GM19238 (cell line): ENCODE measurements around the gene PRXL2B.
"Not testable (repeated sequence)": the region's sequence is repeated elsewhere in the genome, so short reads cannot be mapped to it uniquely, and the experiment has no call there.

ENCODE experiments used
- DNase-seq: peaks from one replicate; pipeline ENCODE4 v3.0.0; 2011; ENCODE audit warnings: low spot score; ENCODE audit not compliant: insufficient read length

PRXL2B gene

DNA sequence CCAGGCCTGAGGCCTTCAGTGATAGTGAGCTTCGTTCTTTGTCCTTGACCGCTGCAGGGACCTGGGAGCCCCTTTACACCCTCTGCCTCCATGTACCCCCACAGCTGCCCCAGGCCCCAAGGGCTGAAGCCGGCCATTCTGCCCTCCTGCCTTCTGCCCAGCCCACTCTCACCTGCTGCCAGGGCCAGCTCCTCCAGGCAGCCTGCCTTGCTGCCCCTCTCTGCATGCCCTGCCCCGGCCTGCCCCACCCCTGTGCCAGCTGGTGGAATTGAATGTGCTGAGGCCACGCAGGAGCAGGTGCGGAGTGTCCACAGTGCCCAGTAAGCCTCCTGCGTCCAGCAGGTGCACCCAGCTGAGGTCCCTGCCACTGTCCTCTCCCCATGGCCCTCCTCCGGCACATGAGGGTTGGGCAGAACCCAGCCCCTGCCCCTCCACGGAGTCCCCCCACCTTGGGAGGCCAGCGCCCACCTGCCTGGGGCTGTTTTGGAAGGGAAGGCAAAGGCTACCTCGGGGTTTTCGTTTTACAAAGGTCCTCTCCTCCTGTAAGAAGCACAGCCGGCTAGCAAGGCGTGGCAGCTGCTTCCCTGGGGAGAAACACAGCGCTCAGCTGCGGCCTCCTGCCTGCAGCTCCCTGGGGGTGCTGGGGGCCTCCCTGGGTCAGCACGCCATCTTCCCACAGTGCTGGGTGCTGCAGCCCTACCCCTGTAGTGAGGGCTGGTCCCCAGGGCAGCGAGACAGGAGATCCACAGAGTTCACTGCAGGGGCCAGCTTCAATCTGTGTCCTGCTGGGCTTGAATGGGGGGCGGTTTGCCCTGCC, 25.3 kb downstream of the PRXL2B start:
- no peak for DNase-seq

GRCh38 chr1:2612591-2613365, 26.2 kb downstream of the PRXL2B start:
- DNase-seq = no peak

GRCh38 chr1:2614145-2614544, 27.6 kb downstream of the PRXL2B start:
- DNase-seq = no peak

- no peak for DNase-seq
Measured at GRCh38 chr1:2617971-2618470, 31.4 kb downstream of the PRXL2B start.

DNA sequence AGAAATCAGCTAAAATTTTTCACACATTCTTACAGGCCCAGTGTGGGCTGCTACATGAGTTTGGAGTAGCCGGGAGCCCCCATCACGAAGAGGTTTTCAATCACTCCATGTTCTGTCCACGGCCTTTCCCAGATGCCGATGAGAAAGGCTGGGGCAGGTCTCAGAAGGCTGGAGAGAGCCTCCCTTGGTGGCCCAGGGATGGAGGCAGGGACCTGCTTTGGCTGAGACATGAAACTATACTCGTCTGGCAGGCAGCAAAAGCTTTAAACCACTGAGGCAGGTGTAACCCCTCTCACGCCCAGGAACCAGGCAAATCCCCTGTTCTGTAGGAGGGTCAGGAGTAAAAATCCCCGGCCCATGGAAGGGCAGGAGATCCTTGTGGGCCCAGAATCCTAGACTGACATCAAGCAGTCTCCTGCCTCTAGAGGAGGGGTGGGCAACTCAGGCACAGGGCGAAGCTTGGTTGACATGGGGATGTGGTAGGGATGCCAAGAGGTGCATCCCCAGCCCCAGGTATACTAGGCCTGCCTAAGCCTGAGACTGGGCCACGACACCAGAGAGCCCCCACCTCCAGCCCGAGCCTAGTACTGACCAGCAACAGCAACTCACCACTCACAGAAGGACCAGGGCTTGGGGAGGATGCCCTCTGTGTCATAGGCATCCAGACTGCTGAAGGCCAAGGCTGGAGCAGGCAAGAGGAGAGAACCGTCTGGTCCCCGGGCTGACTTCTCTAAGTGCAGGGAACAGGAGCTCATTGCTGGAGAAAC, 37.2 kb downstream of the PRXL2B start:
- no peak for DNase-seq

DNA sequence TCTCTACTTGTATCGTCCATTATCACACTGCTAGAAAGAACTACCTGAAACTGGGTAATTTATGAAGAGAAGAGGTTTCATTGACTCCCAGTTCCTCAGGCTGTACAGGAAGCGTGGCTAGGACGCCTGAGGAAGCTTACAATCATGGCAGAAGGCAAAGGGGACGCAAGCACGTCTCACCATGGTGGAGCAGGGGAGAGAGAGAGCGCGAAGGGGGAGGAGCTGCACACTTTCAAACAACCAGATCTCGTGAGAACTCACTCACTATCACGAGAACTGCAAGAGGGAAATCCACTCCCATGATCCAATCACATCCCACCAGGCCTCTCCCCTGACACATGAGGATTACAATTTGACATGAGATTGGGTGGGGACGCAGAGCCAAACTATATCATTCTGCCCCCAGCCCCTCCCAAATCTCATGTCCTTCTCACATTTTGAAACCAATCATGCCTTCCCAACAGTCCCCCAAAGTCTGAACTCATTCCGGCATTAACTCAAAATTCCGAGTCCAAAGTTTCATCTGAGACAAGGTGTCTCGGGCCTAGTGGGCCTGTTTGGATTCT, 38.2 kb downstream of the PRXL2B start:
- DNase-seq = no peak

GRCh38 chr1:2625311-2625710, 38.7 kb downstream of the PRXL2B start:
- no peak for DNase-seq

GRCh38 chr1:2625748-2626147, 39.2 kb downstream of the PRXL2B start:
- DNase-seq = not testable (repeated sequence)

DNA sequence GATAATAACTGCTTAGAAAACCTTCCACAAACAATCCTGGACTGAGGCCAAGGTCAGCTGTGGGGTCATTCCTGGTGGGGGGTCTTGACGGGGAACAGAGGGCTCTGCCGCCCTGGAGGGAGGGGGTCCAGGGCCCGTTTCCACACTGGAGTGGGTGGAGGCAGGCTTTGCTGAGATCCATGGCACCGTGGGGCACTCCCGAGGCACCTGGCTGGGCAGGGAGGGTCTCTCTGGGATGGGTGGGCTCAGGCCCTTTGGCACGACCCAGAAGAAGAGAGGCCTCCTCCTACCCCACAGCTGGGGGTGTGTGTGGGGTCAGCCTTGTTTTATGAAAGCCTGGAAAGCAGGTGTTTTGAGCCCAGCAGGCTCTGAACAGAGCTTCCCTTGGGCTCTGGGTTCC, 41.2 kb downstream of the PRXL2B start:
- DNase-seq = no peak

DNA sequence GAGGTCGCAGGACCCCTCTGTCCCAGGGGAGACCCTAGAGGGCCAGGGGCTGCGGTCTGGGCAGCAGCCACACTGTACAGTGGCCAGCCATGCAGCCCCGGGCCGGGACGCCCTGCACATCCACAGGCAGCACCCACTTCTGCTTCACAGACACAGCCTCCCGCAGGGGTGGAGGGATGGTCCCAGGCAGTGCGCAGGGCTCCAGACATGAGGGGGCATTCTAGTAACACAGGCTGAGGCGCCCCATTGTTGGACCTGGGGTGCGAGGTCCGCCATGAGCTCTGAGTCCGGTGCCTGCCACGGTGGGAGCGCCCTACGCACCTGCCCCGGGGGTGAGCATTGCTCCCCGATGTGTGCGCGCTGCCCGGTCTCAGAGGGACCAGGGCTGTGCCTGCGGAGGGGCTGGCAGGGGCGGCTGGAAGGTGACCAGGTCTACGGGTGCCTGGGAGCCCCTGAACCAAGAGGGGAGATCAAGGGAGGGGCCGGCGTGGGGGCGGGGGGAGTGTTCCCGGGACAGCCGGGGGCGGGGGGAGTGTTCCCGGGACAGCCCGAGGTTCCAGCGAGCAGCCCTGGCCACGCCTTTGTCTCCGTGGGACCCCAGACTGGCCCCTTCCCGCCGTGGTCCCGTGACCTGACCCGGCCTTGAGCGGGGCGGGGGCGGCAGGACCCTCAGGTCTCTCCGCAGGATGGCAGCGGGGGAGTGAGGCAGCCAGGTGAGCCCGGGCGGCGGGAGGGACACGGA, 41.8 kb downstream of the PRXL2B start:
- no peak for DNase-seq

DNA sequence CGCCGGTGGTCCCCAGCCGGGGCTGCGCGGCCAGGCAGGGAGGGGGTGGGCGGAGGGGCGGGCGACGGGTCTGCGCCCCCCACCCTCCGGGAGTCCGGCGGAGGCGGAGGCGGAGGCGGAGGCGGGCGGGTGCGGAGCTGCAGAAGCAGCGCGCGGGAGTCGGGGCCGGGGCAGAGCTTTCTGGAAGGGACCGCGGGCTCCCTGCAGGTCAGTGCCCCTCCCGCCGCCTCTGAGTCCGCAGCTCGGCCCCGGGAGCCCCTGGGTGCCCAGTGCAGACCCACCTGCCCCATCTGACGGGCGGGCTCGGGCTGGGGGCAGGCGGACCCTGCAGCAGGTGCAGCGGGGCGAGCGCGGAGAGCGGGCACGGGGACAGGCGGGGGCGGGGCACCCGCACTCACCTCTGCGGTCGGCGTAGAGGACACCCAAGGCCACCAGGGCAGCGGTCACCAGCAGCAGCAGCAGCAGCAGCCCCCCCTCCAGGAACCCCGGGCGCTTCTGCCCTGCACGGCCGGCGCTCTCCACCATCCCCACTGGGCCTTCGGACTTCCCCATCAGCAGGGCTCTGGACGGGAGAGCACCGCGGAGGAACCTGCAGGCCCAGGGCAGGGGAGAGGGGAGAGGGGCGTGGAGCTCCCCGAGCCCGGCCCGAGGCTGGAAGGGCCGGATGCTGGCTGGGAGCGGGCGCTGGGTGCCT, 42.5 kb downstream of the PRXL2B start:
- DNase-seq = no peak

GRCh38 chr1:2629627-2630497, 43.3 kb downstream of the PRXL2B start:
- DNase-seq = no peak

DNA sequence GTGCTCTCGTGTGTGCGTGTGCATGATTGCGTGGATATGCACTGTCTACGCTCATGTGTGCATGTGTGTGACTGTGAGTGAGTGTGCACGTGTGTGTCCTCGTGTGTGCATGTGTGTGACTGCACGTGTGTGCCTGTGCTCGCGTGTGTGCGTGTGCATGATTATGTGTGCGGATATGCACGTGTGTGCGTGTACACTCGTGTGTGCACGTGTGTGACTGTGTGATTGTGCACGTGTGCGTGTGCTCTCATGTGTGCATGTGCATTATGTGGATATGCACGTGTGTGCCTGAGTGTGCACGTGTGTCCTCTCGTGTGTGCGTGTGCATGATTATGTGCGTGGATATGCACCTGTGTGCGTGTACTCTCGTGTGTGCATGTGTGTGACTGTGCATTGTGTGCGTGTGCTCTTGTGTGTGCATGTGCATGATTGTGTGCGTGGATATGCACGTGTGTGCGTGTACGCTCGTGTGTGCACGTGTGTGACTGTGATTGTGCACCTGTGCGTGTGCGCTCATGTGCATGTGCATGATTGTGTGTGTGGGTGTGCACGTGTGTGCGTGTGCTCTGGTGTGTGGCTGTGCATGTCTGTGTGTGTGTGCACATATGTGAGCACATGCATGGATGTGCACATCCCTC, 44.0 kb downstream of the PRXL2B start:
- DNase-seq = no peak

- no peak for DNase-seq
Measured at GRCh38 chr1:2631136-2632050, 44.8 kb downstream of the PRXL2B start.

GRCh38 chr1:2632051-2632430, 45.5 kb downstream of the PRXL2B start:
- no peak for DNase-seq

- no peak for DNase-seq
Measured at GRCh38 chr1:2632561-2633361, 46.2 kb downstream of the PRXL2B start, which contains the start of gene MMEL1. Gene MMEL1, minus strand, starts transcription at chr1:2633016. Its CDS starts 3,532 bp downstream, at chr1:2629484.
